ENCODE data around the gene NR1D2. TPM values are rescaled to one million over a fixed set of nuclear protein-coding genes. Genes with fewer than 3 reads are reported as not detected.
A peak's percentile ranks its signal among the peaks of the same experiment; 100 is the strongest.

NR1D2 gene
- total RNA-seq, 1 donor from 2014 or later, result 17.2 TPM

- no peak overlapping the region for H3K4me3 Mint-ChIP-seq (ENCODE audit: unreplicated experiment)
- H3K27ac Mint-ChIP-seq (ENCODE audit: unreplicated experiment), result peak overlapping the region; percentile 91
- H3K27me3 Mint-ChIP-seq (ENCODE audit: unreplicated experiment), result peaks cover 2% of the 10 kb centered on the region
- no peak for TF ChIP-seq CTCF (IDR thresholded peaks at IDR 0.05; ENCODE audit: unreplicated experiment)
- no peaks in the 10 kb centered on the region for H3K9me3 Mint-ChIP-seq (ENCODE audit: unreplicated experiment)
- no peaks in the 10 kb centered on the region for H3K36me3 Mint-ChIP-seq (ENCODE audit: low read depth, unreplicated experiment)
- peaks cover 30% of the 10 kb centered on the region for H3K4me1 Mint-ChIP-seq (ENCODE audit: unreplicated experiment)
- DNase-seq (ENCODE audit: low spot score), result no peak
These were observed 46.9 kb downstream of the NR1D2 start for GRCh38 chr3:23991683-23992628.

GRCh38 chr3:23993556-23994243, 48.6 kb downstream of the NR1D2 start:
- no peak overlapping the region for H3K4me3 Mint-ChIP-seq (ENCODE audit: unreplicated experiment)
- H3K27me3 Mint-ChIP-seq (ENCODE audit: unreplicated experiment), result no peaks in the 10 kb centered on the region
- no peaks in the 10 kb centered on the region for H3K36me3 Mint-ChIP-seq (ENCODE audit: low read depth, unreplicated experiment)
- no peak overlapping the region for H3K27ac Mint-ChIP-seq (ENCODE audit: unreplicated experiment)
- no peak for TF ChIP-seq CTCF (IDR thresholded peaks at IDR 0.05; ENCODE audit: unreplicated experiment)
- no peak for DNase-seq (ENCODE audit: low spot score)
- peaks cover 26% of the 10 kb centered on the region for H3K4me1 Mint-ChIP-seq (ENCODE audit: unreplicated experiment)
- no peaks in the 10 kb centered on the region for H3K9me3 Mint-ChIP-seq (ENCODE audit: unreplicated experiment)

- H3K4me1 Mint-ChIP-seq (ENCODE audit: unreplicated experiment), result peaks cover 29% of the 10 kb centered on the region
- H3K9me3 Mint-ChIP-seq (ENCODE audit: unreplicated experiment), result no peaks in the 10 kb centered on the region
- H3K27ac Mint-ChIP-seq (ENCODE audit: unreplicated experiment), result no peak overlapping the region
- no peaks in the 10 kb centered on the region for H3K36me3 Mint-ChIP-seq (ENCODE audit: low read depth, unreplicated experiment)
- DNase-seq (ENCODE audit: low spot score), result no peak
- no peak overlapping the region for H3K4me3 Mint-ChIP-seq (ENCODE audit: unreplicated experiment)
- no peaks in the 10 kb centered on the region for H3K27me3 Mint-ChIP-seq (ENCODE audit: unreplicated experiment)
- no peak for TF ChIP-seq CTCF (IDR thresholded peaks at IDR 0.05; ENCODE audit: unreplicated experiment)
These were observed 49.1 kb downstream of the NR1D2 start for GRCh38 chr3:23994244-23994569.

GRCh38 chr3:23995219-23995618, 50.1 kb downstream of the NR1D2 start:
- H3K4me3 Mint-ChIP-seq (ENCODE audit: unreplicated experiment), result no peak overlapping the region
- H3K27me3 Mint-ChIP-seq (ENCODE audit: unreplicated experiment), result no peaks in the 10 kb centered on the region
- peaks cover 29% of the 10 kb centered on the region for H3K4me1 Mint-ChIP-seq (ENCODE audit: unreplicated experiment)
- no peak for TF ChIP-seq CTCF (IDR thresholded peaks at IDR 0.05; ENCODE audit: unreplicated experiment)
- H3K36me3 Mint-ChIP-seq (ENCODE audit: low read depth, unreplicated experiment), result no peaks in the 10 kb centered on the region
- no peak for DNase-seq (ENCODE audit: low spot score)
- H3K27ac Mint-ChIP-seq (ENCODE audit: unreplicated experiment), result no peak overlapping the region
- H3K9me3 Mint-ChIP-seq (ENCODE audit: unreplicated experiment), result no peaks in the 10 kb centered on the region

- Mint-ChIP-seq H3K9me3 (ENCODE audit: unreplicated experiment) (no peaks in the 10 kb centered on the region), H3K4me1 (ENCODE audit: unreplicated experiment) (peaks cover 22% of the 10 kb centered on the region), H3K27ac (ENCODE audit: unreplicated experiment) (no peak overlapping the region), H3K27me3 (ENCODE audit: unreplicated experiment) (no peaks in the 10 kb centered on the region), H3K4me3 (ENCODE audit: unreplicated experiment) (no peak overlapping the region), H3K36me3 (ENCODE audit: low read depth, unreplicated experiment) (no peaks in the 10 kb centered on the region)
- DNase-seq (ENCODE audit: low spot score), result no peak
- no peak for TF ChIP-seq CTCF (IDR thresholded peaks at IDR 0.05; ENCODE audit: unreplicated experiment)
These were observed 51.0 kb downstream of the NR1D2 start for GRCh38 chr3:23996095-23996524.
